GM11168 (cell line): ENCODE measurements around the gene CHSY1.

Experiments
- in situ Hi-C: fragments of 300-500 bp; cut with MboI; formaldehyde crosslinking; loops from one replicate; pipeline ENCODE4 v1.12.0; 2022; ENCODE audit warnings: low sequenced_read_pairs; ENCODE audit not compliant: unreplicated experiment

CHSY1 gene

DNA sequence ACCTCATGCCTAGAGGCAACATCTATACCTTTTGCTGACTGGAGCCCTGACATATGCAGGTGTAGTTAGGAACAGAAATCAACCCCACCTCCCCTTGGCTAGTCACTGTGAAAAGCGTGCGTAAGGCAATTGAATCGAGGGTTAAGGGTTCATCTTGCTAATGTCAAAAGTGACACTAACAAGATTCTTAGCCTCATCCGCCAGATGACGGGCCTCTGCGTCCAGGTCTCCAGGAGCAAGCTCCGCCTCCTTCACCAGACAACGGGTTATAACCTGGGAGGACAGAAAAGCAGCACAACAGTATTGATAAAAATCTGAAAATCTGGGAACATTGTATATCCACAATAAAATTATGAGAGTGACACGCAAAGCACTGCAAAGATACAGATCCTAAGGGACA, 20.7 kb upstream of the CHSY1 start:
- in situ Hi-C loops, result no loop called here

DNA sequence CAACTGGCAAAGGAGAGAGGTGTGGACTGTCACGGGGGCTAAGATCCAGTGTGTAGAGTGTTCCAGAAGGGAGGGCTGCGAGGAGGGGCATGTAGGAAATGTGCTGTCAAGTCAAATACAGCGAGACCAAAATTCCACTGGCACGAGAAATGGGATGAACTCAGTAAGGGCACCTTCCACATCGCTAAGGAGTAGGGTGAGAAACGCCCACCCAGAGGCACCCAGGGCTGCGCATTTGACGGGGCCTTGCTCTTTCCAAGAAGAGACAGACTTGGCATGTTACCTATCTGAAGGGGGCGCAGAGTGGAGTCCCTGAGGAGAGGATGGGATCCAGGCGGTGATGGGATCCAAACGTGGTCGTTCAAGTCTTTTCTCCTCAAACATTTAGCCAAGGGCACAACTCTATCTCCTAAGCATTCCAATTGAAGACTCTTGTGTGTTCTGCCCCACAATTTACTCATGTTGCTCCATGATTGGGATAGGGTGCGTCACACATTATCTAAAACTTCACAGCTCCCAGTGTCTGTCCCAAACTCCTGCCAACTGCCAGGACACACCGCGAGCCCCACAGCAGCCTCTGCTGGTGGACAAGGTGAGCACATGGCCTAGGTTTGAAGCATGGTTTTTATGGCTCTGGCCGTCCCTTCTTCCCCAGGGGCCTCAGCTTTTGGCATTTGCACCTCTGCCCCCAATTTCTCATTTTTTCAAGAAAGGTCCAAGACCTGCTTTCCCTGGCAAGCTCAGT, 17.8 kb upstream of the CHSY1 start:
- in situ Hi-C loops, result loop anchor here (10.0 kb wide), 1 partner anchor 365 kb away; no protein-coding TSS in a partner anchor

DNA sequence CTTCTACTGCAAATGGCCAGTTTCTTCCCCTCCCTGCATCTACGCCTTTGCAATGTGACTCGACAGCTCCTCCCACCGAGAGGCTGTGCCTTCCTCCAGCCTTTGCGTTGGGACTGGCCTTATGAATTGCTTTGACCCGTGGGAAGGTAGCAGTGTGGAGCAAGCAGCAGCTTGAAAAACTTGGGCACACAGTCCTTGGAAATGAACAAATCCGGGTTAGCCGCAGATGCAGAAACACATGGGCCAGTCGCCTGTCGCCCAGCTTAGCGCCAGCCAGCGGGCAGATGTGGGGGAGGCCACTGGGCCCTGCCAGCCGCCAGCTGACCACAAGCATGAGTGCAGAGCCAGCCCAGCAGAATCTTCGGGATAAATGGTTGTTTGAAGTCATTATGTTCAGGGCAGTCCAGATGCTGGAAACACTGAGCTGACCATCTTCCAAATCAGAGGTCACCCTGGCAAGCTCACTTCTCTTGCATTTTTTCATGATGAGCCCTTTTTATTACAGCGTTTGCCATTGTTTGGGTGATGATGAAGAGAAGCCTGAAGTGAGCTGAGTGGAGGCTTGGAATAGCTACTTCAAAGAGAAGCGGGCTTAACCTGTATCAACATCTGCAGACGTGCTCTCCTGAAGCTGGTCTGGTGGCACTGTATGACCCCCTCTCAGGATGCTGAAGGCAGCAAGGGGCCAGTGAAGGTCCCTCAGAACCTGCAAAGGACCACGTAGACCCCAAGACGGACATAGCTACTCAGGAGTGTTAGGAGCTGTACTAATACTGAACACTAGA, 15.7 kb upstream of the CHSY1 start:
- in situ Hi-C loops, result loop anchor here (10.0 kb wide), 1 partner anchor 363 kb away; no protein-coding TSS in a partner anchor

DNA sequence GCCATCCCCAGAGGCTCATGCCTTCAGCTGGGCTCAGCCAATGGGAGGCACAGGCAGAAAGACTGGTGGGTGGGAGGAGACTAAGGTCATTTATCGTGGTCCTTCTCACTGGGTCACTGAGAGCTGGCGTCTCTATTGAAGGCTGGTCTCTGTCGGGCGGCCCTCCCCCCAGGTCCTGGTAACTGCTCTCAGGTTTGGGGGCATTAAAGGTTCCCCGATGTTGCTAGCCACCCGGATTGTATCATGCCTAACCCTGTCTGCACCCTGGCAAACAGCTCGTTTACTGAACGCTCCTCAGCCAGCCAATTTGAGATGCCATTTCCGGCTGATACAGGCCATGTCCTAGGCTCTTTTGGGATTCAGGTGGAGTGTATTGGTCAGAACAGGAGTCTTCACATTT, 14.9 kb upstream of the CHSY1 start:
- in situ Hi-C loops, result loop anchor here (10.0 kb wide), 1 partner anchor 362 kb away; no protein-coding TSS in a partner anchor

DNA sequence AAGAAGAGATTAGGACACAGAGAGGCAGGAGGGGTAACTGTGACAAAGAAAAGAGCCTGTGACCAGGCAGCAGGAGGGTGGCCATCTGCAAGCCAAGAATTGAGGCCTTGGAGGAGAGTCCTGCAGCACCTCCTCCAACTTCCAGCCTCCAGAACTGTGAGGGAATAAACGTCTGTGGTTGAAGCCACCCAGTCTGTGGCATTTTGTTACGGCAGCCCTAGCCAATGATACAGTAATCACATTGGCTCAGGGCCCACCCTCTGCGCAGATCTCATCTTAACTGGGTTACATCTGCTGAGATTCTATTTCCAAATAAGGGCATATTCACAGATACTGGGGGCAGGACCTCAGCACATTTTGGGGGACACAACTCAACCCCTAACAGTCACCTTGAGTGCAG, 14.2 kb upstream of the CHSY1 start:
- in situ Hi-C loops, result loop anchor here (10.0 kb wide), 1 partner anchor 361 kb away; no protein-coding TSS in a partner anchor

DNA sequence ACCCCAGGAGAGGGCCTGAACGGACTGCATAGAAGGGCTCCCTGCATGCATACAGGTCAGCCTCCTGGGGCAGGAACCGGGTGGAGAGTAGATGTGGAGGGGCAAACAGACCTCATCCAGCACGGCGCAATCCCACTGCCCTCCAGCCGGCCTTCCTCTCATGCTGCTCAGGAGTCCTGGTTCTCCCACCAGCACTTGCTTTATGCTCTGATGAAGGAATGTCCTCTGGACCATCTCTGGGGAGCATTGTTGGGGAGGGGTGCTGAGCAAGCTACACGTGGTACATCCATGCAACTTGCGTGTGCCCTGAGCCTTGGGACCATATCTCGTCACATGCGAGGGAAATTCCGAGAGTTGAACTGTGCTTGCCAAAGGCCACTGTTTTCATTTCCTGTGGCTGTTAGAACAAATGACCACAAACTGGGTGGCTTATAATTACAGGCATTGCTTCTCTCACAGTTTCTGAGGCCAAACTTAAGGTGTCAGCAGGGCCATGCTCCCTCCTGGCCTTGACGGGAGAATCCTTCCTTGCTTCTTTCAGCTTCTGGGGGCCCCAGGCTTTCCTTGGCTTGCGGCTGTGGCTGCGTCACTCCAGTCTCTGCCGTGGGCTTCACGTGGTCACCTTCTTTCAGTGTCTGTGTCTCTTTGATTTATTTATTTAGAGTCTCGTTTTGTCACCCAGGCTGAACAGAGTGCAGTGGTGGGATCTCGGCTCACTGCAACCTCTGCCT, 13.2 kb upstream of the CHSY1 start:
- in situ Hi-C loops, result loop anchor here (5.0 to 10.0 kb wide), 2 partner anchors 168 to 360 kb away; no protein-coding TSS in a partner anchor

DNA sequence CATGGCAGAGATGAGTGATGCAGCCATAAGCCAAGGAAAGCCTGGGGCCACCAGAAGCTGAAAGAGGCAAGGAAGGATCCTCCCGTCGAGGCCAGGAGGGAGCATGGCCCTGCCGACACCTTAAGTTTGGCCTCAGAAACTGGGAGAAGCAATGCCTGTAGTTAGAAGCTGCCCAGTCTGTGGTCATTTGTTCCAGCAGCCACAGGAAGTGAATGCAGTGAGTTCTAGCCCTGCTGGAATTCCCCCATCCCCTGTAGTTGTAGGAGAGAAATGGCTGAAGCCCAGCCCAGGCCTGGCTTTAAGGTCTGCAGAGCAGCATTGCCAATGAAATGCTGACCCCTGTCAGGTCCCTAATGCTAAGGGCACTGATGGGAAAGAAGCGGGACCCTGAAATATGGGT, 12.2 kb upstream of the CHSY1 start:
- in situ Hi-C loops, result loop anchor here (5.0 to 10.0 kb wide), 2 partner anchors 167 to 359 kb away; no protein-coding TSS in a partner anchor

DNA sequence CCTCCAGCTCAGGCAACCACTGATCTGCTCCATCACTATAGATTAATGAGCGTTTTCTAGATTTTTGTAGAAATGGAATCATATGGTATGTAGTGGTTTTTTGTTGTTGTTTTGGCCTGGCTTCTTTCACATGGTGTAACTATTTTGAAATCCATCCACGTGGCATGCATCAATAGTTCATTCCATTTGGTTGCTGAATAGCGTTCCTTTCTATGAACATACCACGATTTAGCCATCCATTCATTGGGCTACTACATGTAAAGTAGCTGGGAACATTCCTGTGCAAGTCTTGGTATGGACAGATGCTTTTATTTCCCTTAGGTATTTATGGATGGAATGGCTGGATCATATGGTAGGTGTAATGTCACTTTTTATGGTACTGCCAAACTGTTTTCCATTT, 10.7 kb upstream of the CHSY1 start:
- in situ Hi-C loops, result loop anchor here (5.0 to 10.0 kb wide), 2 partner anchors 165 to 358 kb away; no protein-coding TSS in a partner anchor

DNA sequence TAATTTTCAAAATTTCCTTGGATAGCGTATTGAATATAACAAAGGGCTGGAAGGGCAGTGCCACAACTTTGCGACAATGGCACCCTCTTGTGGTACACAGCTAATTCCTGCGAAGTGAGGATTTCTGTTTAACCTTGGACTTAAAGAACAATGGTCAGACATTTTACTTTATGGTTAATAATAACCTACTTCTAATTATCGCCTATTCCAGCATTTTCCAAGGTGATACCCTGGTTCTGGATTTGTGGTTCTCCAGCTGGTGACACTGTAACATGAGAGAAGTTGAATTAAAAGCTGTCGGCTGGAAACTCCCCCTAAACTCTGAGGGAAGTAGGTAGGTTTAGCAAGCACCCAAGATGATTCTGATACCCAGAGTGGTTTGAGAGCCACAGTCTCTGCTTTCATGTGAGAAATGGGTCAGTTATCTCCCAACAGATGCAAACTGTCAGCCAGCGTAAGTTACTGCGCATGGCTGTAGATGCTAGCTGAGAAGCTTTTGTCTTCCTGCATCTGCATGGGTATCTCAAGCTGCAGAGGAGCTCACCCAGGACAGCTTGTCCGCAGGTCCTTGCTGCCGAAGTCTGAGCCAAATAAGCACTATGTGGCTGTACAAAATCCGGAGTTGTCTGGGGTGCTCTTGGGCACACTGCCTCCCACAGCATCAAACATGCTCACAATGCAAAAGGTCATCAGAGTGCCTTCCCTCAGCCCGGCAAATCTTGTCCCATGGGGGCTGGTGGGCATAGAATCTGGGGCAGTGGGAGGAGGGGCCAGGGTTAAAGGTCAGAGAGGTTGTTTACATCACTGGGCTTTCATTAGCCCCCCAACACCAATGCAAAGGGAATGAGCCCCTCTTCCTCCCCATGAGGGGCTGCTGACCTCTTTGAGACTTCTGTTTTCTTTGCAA, 6.6 kb upstream of the CHSY1 start:
- in situ Hi-C loops, result no loop called here

DNA sequence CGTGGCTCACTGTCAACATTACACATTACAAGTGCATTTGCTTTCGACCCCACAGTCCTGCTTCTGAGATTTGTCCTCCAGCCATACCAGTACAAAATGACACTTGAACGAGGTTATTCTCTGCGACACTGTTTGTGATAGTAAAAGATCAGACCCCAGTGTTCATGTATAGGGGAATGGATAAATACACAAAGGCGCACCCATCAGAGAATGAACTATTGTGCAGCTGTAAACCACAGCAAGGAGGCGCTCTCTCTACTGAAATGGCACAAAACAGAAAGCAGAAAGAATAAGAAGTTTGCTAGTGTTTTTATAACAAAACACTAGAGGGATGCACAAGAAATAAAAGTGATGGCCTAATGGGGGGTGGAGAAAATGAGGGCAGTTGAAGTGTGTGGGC, 4.9 kb upstream of the CHSY1 start:
- in situ Hi-C loops, result no loop called here

DNA sequence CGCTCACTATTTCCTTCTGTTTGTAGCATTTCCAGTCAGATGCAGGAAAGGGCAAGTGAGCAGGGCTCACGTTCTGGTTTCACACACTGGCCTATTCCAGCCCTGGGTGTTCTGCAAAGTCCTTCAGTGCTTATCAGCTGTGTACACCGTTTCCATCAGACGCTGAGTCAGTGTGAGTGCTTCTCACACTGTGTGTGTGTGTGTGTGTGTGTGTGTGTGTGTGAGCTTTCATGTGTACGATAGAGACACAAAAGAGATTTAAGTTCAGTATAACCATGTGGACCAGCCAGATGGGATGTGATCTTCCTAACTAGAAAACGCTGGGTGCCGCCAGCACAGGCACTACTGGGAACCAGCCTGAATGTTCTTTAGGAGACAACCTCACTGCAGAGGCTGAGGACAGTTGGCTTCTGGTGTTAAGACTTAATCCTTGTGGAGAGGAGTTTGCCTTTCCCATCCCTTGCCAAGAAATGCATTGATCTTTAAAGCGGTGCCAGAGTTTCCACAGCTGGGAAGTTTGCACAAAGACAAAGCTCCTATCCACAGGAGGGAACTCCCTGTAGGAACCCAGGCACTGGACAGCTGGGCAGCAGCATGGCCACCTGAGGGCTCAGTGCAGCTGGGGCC, 3.9 kb upstream of the CHSY1 start:
- in situ Hi-C loops, result no loop called here

DNA sequence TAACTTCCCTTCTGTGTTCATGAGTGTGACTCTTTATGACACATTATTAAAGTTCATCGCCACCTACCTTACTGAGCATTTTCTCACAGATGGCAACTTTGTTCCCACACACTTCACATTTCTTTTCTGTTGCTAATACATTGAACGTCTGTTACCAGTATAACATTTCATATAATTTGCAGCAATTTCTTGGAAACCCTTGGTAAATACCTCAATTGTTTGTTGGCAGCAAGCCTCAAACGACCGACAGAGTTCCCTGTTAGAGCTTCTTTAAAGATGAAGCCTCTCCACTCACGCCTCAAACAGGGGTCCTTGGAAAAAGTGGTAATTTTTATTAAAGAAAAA, 3.2 kb upstream of the CHSY1 start:
- in situ Hi-C loops, result no loop called here

DNA sequence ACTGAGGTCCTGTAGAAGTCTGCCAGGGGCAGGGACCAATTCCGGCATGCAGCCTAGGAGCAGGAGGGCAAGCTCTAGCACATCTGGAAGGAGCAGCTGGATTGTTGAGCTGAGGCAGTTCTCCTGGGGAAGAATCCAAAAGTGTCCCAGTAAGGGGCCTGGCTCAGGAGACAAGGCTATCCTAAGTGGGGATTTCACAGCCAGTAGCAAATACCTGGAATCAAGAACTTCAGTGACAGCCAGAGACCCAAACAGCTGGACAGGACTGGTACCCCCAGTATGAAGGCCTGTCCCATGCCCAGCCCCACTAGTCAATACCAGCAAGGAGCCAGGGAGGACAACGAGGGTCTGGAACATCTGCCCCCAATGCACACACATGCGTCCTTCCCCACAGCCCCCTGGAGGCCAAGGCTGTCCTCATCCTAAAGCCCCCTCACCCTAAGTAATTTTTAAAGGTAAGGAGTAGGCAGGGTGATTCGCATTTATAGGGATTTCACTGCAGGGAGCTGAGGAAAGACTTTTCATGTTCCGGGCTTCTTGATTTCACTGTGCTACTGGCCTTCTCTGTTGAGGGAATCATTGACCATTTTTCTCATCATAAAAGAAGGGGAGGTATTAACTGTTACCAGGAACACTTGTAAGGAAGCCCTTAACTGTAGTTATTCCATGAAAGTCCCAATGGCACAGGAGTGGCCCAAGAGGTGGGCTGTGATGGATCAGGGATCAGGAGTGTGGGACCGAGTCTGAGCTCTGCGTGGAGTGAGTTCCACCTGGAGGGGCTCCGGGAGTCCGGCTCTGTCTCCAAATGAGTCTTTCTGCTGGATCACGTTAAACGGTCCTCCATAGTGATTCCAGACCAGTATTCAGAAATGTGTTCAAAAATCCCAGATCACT, 2.6 kb upstream of the CHSY1 start:
- in situ Hi-C loops, result no loop called here

DNA sequence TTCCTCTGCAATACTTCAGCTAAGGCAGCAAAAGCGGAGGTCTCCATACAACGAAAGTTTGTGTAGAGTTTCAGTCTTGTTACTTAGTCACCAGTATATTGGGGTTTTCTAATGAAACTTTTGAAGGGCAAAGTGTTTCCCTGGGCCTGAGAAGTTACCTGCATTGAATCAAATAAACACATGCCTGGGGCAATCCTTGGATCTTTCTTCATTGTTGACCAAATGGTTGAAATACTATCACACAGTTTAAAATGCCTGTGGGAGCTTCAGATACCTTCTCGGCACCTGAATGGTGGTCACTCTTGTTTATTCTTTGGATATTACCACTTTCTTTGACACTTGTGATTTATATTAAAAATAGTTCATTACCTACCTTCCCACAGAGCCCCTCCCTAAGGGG, 988 bp upstream of the CHSY1 start:
- in situ Hi-C loops, result no loop called here

DNA sequence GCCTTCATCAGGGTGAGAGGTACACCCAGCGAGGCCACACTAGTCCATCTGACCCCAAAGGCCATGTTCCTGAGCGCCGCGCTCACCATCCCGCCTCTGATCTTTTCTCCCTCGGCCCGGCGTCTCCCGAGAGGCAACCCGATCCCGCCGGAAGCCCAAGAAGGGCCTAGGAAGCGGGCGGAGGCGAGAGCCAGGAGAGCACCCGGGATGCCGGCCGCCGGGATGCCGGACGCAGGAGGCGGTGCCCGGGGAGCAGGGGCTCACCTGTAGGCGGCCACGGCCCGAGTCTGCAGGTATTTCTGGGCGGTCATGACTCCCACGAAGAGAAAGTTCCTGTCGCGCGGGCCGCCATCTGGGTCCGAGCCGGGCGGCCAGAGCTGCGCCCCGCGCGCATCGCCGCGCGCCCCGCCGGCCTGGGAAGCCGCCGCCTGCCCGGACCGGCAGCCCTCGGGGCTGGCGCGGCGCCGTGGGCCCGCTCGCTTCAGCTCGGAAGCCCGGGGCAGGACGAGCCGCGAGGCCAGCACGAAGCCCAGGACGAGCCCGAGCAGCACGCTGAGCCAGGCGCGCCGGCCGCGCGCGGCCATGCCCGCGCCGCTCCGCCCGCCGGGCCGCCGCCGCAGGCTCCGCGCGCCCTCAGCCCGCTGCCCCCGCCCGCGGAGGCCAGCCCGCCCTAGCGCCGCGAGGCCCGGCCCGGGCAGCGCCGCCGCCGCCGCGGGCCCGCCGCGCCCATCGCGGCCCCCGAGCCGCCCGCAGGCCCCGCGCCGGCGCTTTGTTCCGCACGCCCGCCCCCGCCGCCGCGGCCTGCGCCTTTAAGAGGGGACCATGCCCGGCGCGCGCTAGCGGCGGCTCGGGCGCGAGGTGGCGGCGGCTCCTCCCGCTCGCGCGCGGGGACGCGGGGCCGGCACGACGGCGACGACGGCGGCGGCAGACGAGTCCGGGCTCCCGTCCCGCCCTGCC, 697 bp downstream of the CHSY1 start:
- in situ Hi-C loops, result no loop called here

DNA sequence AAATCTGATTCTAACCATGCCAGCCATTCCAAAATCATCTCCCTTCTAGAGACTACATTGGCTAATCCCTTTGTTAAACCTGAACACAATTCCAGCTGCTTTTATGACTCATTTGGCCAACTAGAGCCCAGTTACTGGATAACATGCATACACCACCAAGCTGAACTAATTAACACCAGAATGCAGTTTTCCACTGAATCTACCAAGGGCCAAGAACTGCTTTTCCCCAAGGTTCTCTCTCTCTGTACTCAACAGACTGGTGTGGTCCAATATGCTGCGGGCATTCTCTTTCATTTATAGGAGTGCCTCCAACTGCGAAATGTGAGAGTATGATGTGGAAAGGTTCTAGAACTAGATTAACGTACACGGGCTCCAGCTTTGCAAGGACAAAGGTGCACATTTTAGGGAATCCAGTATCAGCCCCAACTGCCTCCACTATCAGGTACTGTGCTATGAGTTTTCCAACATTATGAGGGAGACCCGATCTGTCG, 1.5 kb downstream of the CHSY1 start:
- in situ Hi-C loops, result no loop called here

DNA sequence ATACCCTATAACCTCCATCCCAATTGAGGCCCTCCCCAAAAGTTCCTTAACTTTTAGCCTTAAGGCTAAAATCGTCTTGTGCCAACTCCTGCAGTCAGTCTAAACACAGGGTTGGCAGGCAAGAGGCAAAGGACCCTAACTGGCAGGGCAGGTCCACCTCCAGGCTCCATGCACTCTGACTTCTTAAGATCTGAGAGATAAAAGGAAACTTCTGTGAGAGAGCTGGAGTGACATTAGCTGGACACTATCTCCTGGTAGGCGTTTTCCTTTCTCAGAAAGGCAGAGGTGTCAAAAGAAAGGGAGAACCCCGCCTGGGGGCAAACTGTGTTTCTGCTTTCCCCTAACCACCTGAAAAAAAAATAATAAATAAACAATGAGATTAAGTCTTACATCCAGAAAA, 3.6 kb downstream of the CHSY1 start:
- in situ Hi-C loops, result loop anchor here (5.0 kb wide), 1 partner anchor 51 kb away; no protein-coding TSS in a partner anchor
